ENCODE results near the gene PCDHGA7. TPM values are rescaled to one million over a fixed set of nuclear protein-coding genes. Genes with fewer than 3 reads are reported as not detected.
A peak's percentile ranks its signal among the peaks of the same experiment; 100 is the strongest.

Gene PCDHGA7
- total RNA-seq, 1 experiment from 2014 or later, result 0.83 TPM

GRCh38 chr5:141343242-141343952 is 39.1 kb upstream of the PCDHGA7 start, which contains the start of gene PCDHGA3:
Gene PCDHGA3 (plus strand): TSS chr5:141343829. CDS start chr5:141344034, 205 bp downstream.
- Mint-ChIP-seq H3K27ac (no peak within 1 kb of the TSS), H3K4me3 (peak within 1 kb of the TSS in 1 of 2 experiments; percentile 44; a peak in 1 of 5 replicates), H3K36me3 (ENCODE audit: insufficient read depth in 1 of 3, low read depth in 3 of 3) (peaks cover 17 to 52% (median 33%) of the 10 kb centered on the region in 3 experiments), H3K9me3 (peaks cover 65 to 77% of the 10 kb centered on the region in 2 experiments), H3K4me1 (peaks cover 2 to 4% of the 10 kb centered on the region in 2 experiments; a peak in 2 of 4 replicates), H3K27me3 (ENCODE audit: low read depth) (peaks cover 9% of the 10 kb centered on the region)
- Histone ChIP-seq H2BK12ac (ENCODE audit: insufficient read length, low read depth, low read length) (no peak within 1 kb of the TSS), H3K23ac (ENCODE audit: insufficient read length, low read depth, low read length) (no peak within 1 kb of the TSS), H4K20me1 (ENCODE audit: control insufficient read depth, insufficient read depth, insufficient read length) (no peaks in the 10 kb centered on the region), H3T11ph (ENCODE audit: low read length) (no peak within 1 kb of the TSS), H4K5ac (ENCODE audit: insufficient read length, low read depth, low read length) (no peak within 1 kb of the TSS), H3K79me2 (ENCODE audit: insufficient read depth, low read length) (no peaks in the 10 kb centered on the region), H3K23me2 (ENCODE audit: insufficient read length, low read depth, low read length, poor library complexity, severe bottlenecking) (no peaks in the 10 kb centered on the region), H3K4me2 (ENCODE audit: insufficient read depth, insufficient read length, low read length) (no peak within 1 kb of the TSS), H2BK15ac (ENCODE audit: low read depth, low read length) (no peak within 1 kb of the TSS), H3K27ac (ENCODE audit: insufficient read length, low read depth, low read length) (no peak within 1 kb of the TSS), H2BK120ac (ENCODE audit: low read depth, low read length, poor library complexity, severe bottlenecking) (no peak within 1 kb of the TSS), H3K18ac (ENCODE audit: insufficient read length, low read depth, low read length) (no peak within 1 kb of the TSS), H3K56ac (ENCODE audit: insufficient read length, low read depth, low read length) (no peak within 1 kb of the TSS), H4K8ac (replicated peaks; ENCODE audit: insufficient read length, low read depth, low read length) (no peak within 1 kb of the TSS), H2AFZ (ENCODE audit: low read length) (peak within 1 kb of the TSS; percentile 35), H3K9me3 (ENCODE audit: control insufficient read depth, low read depth, low read length) (peaks cover 25% of the 10 kb centered on the region), H3K4ac (ENCODE audit: low read depth, low read length) (no peak within 1 kb of the TSS), H3K9ac (ENCODE audit: extremely low read depth, insufficient read length, low read length) (no peak within 1 kb of the TSS), H3K79me1 (ENCODE audit: insufficient read depth, low read depth, low read length, poor library complexity, severe bottlenecking) (no peaks in the 10 kb centered on the region), H2BK20ac (ENCODE audit: low read depth, low read length, poor library complexity, severe bottlenecking) (no peak within 1 kb of the TSS), H3K14ac (ENCODE audit: insufficient read depth, low read length) (no peak within 1 kb of the TSS), H4K91ac (ENCODE audit: insufficient read length, low read depth, low read length) (no peak within 1 kb of the TSS), H2AK5ac (ENCODE audit: insufficient read length, low read length) (no peak within 1 kb of the TSS), H3K27me3 (ENCODE audit: insufficient read depth, low read length) (no peaks in the 10 kb centered on the region), H3K4me1 (ENCODE audit: insufficient read depth, low read length) (no peaks in the 10 kb centered on the region), H2BK5ac (ENCODE audit: insufficient read length, low read length) (no peak within 1 kb of the TSS)
- no CpG with 5 or more reads among the region's 9 CpGs for WGBS (ENCODE audit: extremely low coverage, insufficient read length, low lambda C conversion rate)
- TF ChIP-seq CTCF (conservative IDR thresholded peaks at IDR 0.05), result peak; percentile 66
- DNase-seq, result no peak
